Chondrocyte (in vitro differentiated cells): ENCODE data around the gene MYO15B. TPM values are rescaled to one million over a fixed set of nuclear protein-coding genes. Genes with fewer than 3 reads are reported as not detected.

Source experiments
- DNase-seq: peaks from one replicate; pipeline ENCODE4 v3.0.0; 2021; ENCODE audit warnings: mixed read lengths, low spot score
- H3K27ac Mint-ChIP-seq: one replicate; pipeline ENCODE4 v1.8.0; 2021; ENCODE audit warnings: mild to moderate bottlenecking, moderate library complexity, mixed read lengths; ENCODE audit not compliant: unreplicated experiment
- H3K27me3 Mint-ChIP-seq: 2 replicates; pipeline ENCODE4 v1.8.0; 2021; ENCODE audit warnings: low read depth, mixed read lengths
- H3K36me3 Mint-ChIP-seq: 2 replicates; pipeline ENCODE4 v1.8.0; 2021; ENCODE audit warnings: low read depth, mixed read lengths
- H3K4me1 Mint-ChIP-seq: 2 replicates; pipeline ENCODE4 v1.8.0; 2021; ENCODE audit warnings: low read depth, mild to moderate bottlenecking, mixed read lengths
- H3K4me3 Mint-ChIP-seq: one replicate; pipeline ENCODE4 v1.8.0; 2021; ENCODE audit warnings: mild to moderate bottlenecking, moderate library complexity, mixed read lengths; ENCODE audit not compliant: unreplicated experiment
- H3K9me3 Mint-ChIP-seq: 2 replicates; pipeline ENCODE4 v1.8.0; 2021; ENCODE audit warnings: low read depth, mixed read lengths
- total RNA-seq: library from RNA; stranded (reverse); gene quantifications from 3 replicates; pipeline ENCODE4 v1.2.1, GENCODE V29; 2021
- TF ChIP-seq, protein P1 (sequence below): fragments of 200-600 bp; sonication (generic); IDR thresholded peaks from 2 replicates; pipeline ENCODE4 v1.5.0; 2021; ENCODE audit warnings: antibody characterized with exemption, mild to moderate bottlenecking, moderate library complexity

Gene MYO15B
- total RNA-seq, 1 donor from 2014 or later: 16.0 TPM

DNA sequence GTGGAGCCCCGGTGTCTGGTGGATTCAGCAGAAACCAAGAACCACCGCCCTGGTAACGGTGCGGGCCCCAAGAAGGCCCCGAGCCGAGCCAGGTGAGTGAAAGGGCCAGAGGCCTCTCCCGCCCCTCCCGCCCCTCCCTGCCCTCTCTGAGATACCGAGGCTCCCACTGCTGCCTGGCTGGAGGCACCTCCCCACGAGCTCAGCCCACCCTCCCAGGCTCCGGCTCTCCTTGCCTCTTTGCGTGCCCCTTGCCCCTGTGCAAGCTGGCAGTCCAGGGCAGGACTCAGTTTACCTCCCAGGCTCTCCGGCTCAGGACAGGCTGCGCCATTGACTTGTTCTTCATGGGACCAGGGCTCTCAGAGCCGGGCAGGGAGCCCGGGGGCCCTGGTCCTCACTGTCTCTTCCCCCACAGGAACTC is 14.1 kb upstream of the MYO15B start:
- no peak for DNase-seq
- H3K27ac Mint-ChIP-seq: no peak overlapping the region
- TF ChIP-seq, protein P1, sequence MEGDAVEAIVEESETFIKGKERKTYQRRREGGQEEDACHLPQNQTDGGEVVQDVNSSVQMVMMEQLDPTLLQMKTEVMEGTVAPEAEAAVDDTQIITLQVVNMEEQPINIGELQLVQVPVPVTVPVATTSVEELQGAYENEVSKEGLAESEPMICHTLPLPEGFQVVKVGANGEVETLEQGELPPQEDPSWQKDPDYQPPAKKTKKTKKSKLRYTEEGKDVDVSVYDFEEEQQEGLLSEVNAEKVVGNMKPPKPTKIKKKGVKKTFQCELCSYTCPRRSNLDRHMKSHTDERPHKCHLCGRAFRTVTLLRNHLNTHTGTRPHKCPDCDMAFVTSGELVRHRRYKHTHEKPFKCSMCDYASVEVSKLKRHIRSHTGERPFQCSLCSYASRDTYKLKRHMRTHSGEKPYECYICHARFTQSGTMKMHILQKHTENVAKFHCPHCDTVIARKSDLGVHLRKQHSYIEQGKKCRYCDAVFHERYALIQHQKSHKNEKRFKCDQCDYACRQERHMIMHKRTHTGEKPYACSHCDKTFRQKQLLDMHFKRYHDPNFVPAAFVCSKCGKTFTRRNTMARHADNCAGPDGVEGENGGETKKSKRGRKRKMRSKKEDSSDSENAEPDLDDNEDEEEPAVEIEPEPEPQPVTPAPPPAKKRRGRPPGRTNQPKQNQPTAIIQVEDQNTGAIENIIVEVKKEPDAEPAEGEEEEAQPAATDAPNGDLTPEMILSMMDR: no peak
- no peaks in the 10 kb centered on the region for H3K27me3 Mint-ChIP-seq
- H3K9me3 Mint-ChIP-seq: no peaks in the 10 kb centered on the region
- H3K4me1 Mint-ChIP-seq: no peaks in the 10 kb centered on the region
- H3K36me3 Mint-ChIP-seq: peaks cover 2% of the 10 kb centered on the region
- H3K4me3 Mint-ChIP-seq: no peak overlapping the region

DNA sequence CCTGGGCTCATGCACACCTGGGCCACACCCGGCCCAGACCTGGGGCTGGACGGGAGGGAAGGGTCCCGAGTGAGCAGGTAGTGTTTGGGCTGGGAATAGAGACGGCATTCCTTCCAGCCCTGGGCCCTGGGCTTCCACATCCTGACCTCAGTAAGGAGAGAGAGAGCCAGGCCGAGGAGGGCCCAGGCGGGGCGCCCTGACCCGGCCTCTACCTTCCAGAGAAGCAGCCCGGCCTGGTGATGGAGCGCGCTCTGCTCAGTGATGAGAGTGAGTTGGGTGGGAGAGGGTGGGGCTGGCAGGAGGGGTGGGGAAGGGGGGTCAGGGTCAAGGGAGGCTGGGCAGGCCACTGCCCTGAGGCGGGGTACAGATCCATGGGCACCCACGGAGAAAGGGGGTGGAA is 13.6 kb upstream of the MYO15B start:
- Mint-ChIP-seq H3K4me1 (no peaks in the 10 kb centered on the region), H3K27me3 (no peaks in the 10 kb centered on the region), H3K4me3 (no peak overlapping the region), H3K9me3 (no peaks in the 10 kb centered on the region), H3K36me3 (peaks cover 2% of the 10 kb centered on the region), H3K27ac (no peak overlapping the region)
- no peak for DNase-seq
- TF ChIP-seq, protein P1: no peak

DNA sequence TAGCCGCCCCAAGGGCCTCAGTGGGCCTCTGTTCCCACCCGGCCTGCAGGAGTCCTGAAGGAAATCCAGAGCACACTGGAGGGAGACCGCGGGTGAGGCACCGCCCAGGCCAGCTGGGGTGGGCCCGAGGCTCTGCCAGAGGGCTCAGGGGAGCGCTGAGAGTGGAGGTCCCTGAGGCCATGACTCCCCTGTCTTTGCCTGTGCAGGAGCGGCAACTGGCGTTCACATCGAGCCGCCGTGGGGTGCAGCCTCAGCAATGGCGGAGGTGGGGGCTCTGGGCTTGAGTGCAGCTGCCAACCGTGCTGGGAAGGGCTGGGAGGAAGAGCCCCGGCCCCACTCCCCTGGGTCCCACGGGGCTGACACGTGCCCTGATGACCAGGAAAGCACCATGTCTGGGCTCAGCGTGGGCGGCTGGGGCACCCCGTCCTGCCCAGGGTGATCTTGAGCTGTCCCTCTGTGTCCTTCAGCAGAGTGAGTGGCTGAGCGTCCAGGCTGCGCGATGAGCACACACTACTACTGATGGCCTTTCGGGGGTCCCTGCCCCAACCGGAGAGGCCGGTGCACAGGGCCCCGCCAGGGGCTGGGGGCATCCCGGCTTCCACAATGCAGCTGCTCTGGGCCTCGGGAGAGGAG is 13.1 kb upstream of the MYO15B start:
- peaks cover 2% of the 10 kb centered on the region for H3K36me3 Mint-ChIP-seq
- TF ChIP-seq, protein P1: no peak
- H3K4me1 Mint-ChIP-seq: no peaks in the 10 kb centered on the region
- H3K4me3 Mint-ChIP-seq: no peak overlapping the region
- H3K27me3 Mint-ChIP-seq: no peaks in the 10 kb centered on the region
- no peaks in the 10 kb centered on the region for H3K9me3 Mint-ChIP-seq
- no peak for DNase-seq
- no peak overlapping the region for H3K27ac Mint-ChIP-seq

DNA sequence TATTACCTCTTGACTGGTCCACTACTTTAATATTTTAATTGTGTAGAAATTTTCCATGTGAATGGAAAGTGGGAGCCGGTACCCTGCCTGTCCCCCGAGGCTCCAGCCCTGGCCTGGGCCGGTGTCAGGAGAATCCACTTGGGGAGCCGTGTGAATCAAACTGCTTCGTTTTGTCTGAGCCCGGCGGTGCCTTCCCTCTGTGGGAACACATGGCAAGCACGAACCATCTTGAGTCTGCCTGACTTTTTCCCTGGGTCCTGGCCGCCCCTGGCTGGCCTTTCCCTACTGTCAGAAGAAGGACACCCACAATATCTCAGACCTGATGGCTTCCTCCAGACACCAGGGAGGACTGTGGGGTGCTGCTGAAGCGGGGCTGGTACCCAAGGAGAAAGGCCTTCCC is 12.4 kb upstream of the MYO15B start:
- H3K27me3 Mint-ChIP-seq: no peaks in the 10 kb centered on the region
- no peaks in the 10 kb centered on the region for H3K9me3 Mint-ChIP-seq
- no peak overlapping the region for H3K27ac Mint-ChIP-seq
- no peaks in the 10 kb centered on the region for H3K4me1 Mint-ChIP-seq
- no peak for DNase-seq
- H3K36me3 Mint-ChIP-seq: peaks cover 2% of the 10 kb centered on the region
- no peak overlapping the region for H3K4me3 Mint-ChIP-seq
- TF ChIP-seq, protein P1: no peak

DNA sequence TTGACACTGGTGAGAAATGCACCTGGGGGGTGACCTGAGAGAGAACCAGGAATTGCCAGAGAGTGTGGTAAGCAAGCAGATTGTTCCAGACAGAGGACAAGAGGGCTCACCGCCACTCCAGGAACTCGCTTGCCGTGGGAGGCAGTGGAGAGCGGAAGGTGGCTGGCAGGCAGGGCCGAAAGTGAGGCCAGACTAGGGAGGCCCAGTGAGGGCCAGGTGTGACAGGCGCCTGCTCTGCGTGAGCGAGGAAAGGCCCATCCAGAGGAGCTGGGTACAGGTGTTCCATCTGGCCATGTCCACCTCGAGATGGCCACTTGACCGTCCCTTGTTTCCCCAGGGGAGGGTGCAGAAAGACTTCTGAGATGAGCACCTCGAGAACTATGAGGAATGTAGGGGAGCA is 11.9 kb upstream of the MYO15B start:
- Mint-ChIP-seq H3K9me3 (no peaks in the 10 kb centered on the region), H3K4me3 (no peak overlapping the region), H3K36me3 (peaks cover 2% of the 10 kb centered on the region), H3K27me3 (no peaks in the 10 kb centered on the region), H3K4me1 (no peaks in the 10 kb centered on the region), H3K27ac (no peak overlapping the region)
- DNase-seq: no peak
- TF ChIP-seq, protein P1: no peak
